K562 (cell line): ENCODE results near the gene MTF1. TPM values are rescaled to one million over a fixed set of nuclear protein-coding genes. Genes with fewer than 3 reads are reported as not detected.

Experiments used
- ADNP ChIP-seq: fragments of 200-800 bp; sonication (Bioruptor generic); IDR thresholded peaks from 2 replicates; pipeline ENCODE4 v1.6.1; 2016; ENCODE audit warnings: missing genetic modification characterization, missing compliant biosample characterization
- BDP1 ChIP-seq: IDR thresholded peaks from 3 replicates; pipeline ENCODE4 v1.6.1; 2011; ENCODE audit not compliant: insufficient read length, insufficient read depth
- NFE2 ChIP-seq: IDR thresholded peaks from 2 replicates; pipeline ENCODE4 v1.6.1; 2014; ENCODE audit warnings: antibody characterized with exemption, low read depth
- PHB2 ChIP-seq: fragments of 450-650 bp; IDR thresholded peaks from 2 replicates; pipeline ENCODE4 v1.6.1; 2017; ENCODE audit warnings: low read depth
- PTRF ChIP-seq: fragments of 450-650 bp; IDR thresholded peaks from 2 replicates; pipeline ENCODE4 v1.6.1; 2016; ENCODE audit warnings: mild to moderate bottlenecking, missing genetic modification characterization, missing compliant biosample characterization
- RAD51 ChIP-seq: fragments of 450-650 bp; IDR thresholded peaks from 2 replicates; pipeline ENCODE4 v1.7.1; 2016; ENCODE audit warnings: low read depth, mild to moderate bottlenecking, borderline replicate concordance
- ZNF311 ChIP-seq: fragments of 250-450 bp; sonication (Bioruptor Pico); IDR thresholded peaks from 2 replicates; pipeline ENCODE4 v1.4.0; 2020; ENCODE audit warnings: mild to moderate bottlenecking, moderate library complexity
- ZNF444 ChIP-seq: fragments of 250-450 bp; sonication (Bioruptor Pico); IDR thresholded peaks from 2 replicates; pipeline ENCODE4 v1.4.0; 2020; ENCODE audit warnings: mild to moderate bottlenecking, moderate library complexity
- polyA plus RNA-seq, 8 experiments: library from polyadenylated mRNA; depleted of rRNA in 4 of 8; stranded (reverse) in 5 of 8; unstranded in 3 of 8; fragments of >200 nt; fragmentation: Nextera tagmentation in 2 of 8; fragmentation: Illumina TruSeq in 1 of 8; extraction: Ambion mirVana in 2 of 8; extraction: Trizol in 1 of 8; gene quantifications; 2 replicates each; pipeline versions ENCODE4 v1.2.1 to v1.2.3, GENCODE V29; 2011 to 2014; ENCODE audit warnings: inconsistent platforms in 1 of 8, missing spikeins in 1 of 8
- total RNA-seq, 7 experiments: library from RNA; depleted of rRNA in 6 of 7; stranded (reverse); fragments of >200 nt in 6 of 7; fragmentation: Illumina TruSeq in 2 of 7; extraction: Trizol in 2 of 7; gene quantifications; 2 replicates each; pipeline versions ENCODE4 v1.2.1 to v1.2.3, GENCODE V29; 2011 to 2021; ENCODE audit warnings: low replicate concordance in 1 of 7
- TF ChIP-seq, protein P1 (sequence below): fragments of 450-650 bp; IDR thresholded peaks from 2 replicates; pipeline ENCODE4 v1.6.1; 2014; ENCODE audit warnings: low read depth, mild to moderate bottlenecking, moderate library complexity, borderline replicate concordance
- TF ChIP-seq, protein P2 (sequence below): fragments of 250-450 bp; sonication (Bioruptor Pico); IDR thresholded peaks from 2 replicates; pipeline ENCODE4 v1.8.0; 2022; ENCODE audit warnings: inconsistent platforms
- TF ChIP-seq, protein P3 (sequence below): fragments of 250-450 bp; sonication (Bioruptor Pico); IDR thresholded peaks from 2 replicates; pipeline ENCODE4 v1.4.0; 2020; ENCODE audit warnings: mild to moderate bottlenecking, moderate library complexity
- TF ChIP-seq, protein P4 (sequence below): fragments of 250-450 bp; sonication (Bioruptor Pico); IDR thresholded peaks from 2 replicates; pipeline ENCODE4 v1.4.0; 2020; ENCODE audit warnings: mild to moderate bottlenecking, moderate library complexity, borderline replicate concordance
- TF ChIP-seq, protein P5 (sequence below): fragments of 450-650 bp; conservative IDR thresholded peaks from 2 replicates; pipeline ENCODE4 v1.6.1; 2016; ENCODE audit warnings: missing genetic modification characterization, low read depth, mild to moderate bottlenecking, control low read depth, missing compliant biosample characterization
- TF ChIP-seq, protein P6 (sequence below): sonication (generic); formaldehyde crosslinking; IDR thresholded peaks from 2 replicates; pipeline ENCODE4 v1.9.0; 2022; ENCODE audit warnings: mild to moderate bottlenecking, missing genetic modification reagents
- TF ChIP-seq, protein P7 (sequence below): fragments of 450-650 bp; IDR thresholded peaks from 2 replicates; pipeline ENCODE4 v1.6.1; 2016; ENCODE audit warnings: borderline replicate concordance

The MTF1 gene
- total and polyA plus RNA-seq, 9 of the 15 experiments (the other 6 are each of a cell fraction or from before 2014, with no cell fraction given) = 1.1 to 12.2 (median 4.3) TPM

DNA sequence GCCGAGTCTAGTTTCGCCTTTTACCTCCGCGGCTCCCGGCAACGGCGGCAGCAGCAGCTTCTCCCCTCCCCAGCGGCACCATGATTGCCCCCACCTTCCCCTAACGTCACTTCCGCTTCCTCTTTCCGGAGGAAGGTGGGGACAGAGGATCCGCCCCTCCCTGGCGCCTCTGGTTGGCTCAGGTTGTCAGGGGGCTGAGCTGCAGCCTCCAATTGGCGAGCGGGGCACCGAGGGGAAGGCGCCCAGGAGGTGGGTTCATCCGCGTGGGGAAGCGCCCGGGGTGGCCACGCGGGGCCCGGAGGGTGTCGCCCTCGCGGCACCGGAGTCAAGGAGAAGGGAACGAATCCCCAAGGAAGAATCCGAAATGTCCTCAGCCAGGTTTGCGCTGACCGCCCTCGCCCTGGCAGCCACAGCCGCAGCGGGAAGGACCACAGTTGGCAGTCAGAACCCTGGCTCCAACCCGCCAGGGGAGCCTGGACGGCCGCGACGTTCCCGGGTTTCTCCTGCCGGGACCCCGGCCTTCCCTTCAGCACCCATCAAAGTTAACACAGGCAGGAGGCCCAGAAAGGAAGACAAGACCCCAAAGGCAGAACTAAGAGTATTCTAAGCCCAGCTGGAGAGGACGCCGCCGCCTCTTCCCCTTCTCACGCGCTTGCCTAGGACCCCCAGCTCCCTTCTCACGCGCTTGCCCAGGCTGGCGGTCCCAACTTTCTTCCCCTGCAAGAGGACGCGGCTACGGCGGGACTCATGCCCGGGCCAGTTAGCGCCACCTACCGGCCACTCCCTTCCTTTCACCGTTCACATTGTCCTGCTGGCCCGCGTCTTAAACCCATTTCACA, at the start of gene MTF1 (continued):
- no peak for TF ChIP-seq PHB2
- TF ChIP-seq PTRF (tag) = no peak
- TF ChIP-seq, protein P1, sequence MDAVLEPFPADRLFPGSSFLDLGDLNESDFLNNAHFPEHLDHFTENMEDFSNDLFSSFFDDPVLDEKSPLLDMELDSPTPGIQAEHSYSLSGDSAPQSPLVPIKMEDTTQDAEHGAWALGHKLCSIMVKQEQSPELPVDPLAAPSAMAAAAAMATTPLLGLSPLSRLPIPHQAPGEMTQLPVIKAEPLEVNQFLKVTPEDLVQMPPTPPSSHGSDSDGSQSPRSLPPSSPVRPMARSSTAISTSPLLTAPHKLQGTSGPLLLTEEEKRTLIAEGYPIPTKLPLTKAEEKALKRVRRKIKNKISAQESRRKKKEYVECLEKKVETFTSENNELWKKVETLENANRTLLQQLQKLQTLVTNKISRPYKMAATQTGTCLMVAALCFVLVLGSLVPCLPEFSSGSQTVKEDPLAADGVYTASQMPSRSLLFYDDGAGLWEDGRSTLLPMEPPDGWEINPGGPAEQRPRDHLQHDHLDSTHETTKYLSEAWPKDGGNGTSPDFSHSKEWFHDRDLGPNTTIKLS = peak; percentile 62; the same call in 1 of the 2 replicates
- no peak for TF ChIP-seq ZNF444 (CRISPR knock-in tag)
- TF ChIP-seq, protein P2, sequence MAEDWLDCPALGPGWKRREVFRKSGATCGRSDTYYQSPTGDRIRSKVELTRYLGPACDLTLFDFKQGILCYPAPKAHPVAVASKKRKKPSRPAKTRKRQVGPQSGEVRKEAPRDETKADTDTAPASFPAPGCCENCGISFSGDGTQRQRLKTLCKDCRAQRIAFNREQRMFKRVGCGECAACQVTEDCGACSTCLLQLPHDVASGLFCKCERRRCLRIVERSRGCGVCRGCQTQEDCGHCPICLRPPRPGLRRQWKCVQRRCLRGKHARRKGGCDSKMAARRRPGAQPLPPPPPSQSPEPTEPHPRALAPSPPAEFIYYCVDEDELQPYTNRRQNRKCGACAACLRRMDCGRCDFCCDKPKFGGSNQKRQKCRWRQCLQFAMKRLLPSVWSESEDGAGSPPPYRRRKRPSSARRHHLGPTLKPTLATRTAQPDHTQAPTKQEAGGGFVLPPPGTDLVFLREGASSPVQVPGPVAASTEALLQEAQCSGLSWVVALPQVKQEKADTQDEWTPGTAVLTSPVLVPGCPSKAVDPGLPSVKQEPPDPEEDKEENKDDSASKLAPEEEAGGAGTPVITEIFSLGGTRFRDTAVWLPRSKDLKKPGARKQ = no peak
- TF ChIP-seq ADNP = no peak
- TF ChIP-seq, protein P3, sequence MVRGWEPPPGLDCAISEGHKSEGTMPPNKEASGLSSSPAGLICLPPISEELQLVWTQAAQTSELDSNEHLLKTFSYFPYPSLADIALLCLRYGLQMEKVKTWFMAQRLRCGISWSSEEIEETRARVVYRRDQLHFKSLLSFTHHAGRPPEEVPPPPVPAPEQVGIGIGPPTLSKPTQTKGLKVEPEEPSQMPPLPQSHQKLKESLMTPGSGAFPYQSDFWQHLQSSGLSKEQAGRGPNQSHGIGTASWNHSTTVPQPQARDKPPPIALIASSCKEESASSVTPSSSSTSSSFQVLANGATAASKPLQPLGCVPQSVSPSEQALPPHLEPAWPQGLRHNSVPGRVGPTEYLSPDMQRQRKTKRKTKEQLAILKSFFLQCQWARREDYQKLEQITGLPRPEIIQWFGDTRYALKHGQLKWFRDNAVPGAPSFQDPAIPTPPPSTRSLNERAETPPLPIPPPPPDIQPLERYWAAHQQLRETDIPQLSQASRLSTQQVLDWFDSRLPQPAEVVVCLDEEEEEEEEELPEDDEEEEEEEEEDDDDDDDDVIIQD = no peak
- TF ChIP-seq, protein P4, sequence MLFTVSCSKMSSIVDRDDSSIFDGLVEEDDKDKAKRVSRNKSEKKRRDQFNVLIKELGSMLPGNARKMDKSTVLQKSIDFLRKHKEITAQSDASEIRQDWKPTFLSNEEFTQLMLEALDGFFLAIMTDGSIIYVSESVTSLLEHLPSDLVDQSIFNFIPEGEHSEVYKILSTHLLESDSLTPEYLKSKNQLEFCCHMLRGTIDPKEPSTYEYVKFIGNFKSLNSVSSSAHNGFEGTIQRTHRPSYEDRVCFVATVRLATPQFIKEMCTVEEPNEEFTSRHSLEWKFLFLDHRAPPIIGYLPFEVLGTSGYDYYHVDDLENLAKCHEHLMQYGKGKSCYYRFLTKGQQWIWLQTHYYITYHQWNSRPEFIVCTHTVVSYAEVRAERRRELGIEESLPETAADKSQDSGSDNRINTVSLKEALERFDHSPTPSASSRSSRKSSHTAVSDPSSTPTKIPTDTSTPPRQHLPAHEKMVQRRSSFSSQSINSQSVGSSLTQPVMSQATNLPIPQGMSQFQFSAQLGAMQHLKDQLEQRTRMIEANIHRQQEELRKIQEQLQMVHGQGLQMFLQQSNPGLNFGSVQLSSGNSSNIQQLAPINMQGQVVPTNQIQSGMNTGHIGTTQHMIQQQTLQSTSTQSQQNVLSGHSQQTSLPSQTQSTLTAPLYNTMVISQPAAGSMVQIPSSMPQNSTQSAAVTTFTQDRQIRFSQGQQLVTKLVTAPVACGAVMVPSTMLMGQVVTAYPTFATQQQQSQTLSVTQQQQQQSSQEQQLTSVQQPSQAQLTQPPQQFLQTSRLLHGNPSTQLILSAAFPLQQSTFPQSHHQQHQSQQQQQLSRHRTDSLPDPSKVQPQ (CRISPR knock-in tag) = no peak
- no peak for TF ChIP-seq NFE2
- peak; percentile 32; the same call in 1 of the 2 replicates for TF ChIP-seq RAD51
- TF ChIP-seq ZNF311 (CRISPR knock-in tag) = no peak
- TF ChIP-seq, protein P5, sequence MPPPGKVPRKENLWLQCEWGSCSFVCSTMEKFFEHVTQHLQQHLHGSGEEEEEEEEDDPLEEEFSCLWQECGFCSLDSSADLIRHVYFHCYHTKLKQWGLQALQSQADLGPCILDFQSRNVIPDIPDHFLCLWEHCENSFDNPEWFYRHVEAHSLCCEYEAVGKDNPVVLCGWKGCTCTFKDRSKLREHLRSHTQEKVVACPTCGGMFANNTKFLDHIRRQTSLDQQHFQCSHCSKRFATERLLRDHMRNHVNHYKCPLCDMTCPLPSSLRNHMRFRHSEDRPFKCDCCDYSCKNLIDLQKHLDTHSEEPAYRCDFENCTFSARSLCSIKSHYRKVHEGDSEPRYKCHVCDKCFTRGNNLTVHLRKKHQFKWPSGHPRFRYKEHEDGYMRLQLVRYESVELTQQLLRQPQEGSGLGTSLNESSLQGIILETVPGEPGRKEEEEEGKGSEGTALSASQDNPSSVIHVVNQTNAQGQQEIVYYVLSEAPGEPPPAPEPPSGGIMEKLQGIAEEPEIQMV = no peak
- TF ChIP-seq, protein P6, sequence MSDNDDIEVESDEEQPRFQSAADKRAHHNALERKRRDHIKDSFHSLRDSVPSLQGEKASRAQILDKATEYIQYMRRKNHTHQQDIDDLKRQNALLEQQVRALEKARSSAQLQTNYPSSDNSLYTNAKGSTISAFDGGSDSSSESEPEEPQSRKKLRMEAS (CRISPR knock-in tag) = peak; percentile 92
- TF ChIP-seq BDP1 = no peak
- TF ChIP-seq, protein P7, sequence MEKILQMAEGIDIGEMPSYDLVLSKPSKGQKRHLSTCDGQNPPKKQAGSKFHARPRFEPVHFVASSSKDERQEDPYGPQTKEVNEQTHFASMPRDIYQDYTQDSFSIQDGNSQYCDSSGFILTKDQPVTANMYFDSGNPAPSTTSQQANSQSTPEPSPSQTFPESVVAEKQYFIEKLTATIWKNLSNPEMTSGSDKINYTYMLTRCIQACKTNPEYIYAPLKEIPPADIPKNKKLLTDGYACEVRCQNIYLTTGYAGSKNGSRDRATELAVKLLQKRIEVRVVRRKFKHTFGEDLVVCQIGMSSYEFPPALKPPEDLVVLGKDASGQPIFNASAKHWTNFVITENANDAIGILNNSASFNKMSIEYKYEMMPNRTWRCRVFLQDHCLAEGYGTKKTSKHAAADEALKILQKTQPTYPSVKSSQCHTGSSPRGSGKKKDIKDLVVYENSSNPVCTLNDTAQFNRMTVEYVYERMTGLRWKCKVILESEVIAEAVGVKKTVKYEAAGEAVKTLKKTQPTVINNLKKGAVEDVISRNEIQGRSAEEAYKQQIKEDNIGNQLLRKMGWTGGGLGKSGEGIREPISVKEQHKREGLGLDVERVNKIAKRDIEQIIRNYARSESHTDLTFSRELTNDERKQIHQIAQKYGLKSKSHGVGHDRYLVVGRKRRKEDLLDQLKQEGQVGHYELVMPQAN = peak; percentile 98
